ENCODE data around the gene PNRC2. TPM values are rescaled to one million over a fixed set of nuclear protein-coding genes. Genes with fewer than 3 reads are reported as not detected.
"Not testable (repeated sequence)": the region's sequence is repeated elsewhere in the genome, so short reads cannot be mapped to it uniquely, and the experiment has no call there.

PNRC2 gene
- total RNA-seq, 3 donors from 2014 or later: 126 to 163 (median 134) TPM

DNA sequence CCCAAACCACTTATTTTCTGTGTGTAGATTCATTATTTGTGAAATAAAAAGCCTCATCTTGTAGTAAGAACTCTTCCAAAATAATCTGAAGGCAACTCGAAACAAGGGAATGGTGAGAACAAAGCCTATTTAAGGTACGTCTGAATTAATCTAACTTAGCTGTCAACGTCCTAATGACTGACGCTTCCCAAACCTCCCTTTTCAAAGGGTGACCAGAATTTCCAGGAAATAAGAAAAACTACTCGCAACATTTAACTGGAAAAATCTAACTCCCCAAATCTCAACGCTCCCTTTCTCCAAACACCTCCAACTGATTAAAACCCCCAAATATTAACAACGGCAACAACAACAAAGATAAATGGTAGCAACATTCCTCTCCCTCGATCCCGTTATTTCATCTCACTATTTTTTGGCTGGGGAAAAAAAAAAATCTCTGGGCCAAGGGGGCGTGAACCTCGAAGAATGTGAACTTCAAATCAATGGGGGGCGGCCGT lies 19.8 kb downstream of the PNRC2 start:
- no peak for DNase-seq (ENCODE audit: low spot score in 2 of 2)
- TF ChIP-seq, protein P1, sequence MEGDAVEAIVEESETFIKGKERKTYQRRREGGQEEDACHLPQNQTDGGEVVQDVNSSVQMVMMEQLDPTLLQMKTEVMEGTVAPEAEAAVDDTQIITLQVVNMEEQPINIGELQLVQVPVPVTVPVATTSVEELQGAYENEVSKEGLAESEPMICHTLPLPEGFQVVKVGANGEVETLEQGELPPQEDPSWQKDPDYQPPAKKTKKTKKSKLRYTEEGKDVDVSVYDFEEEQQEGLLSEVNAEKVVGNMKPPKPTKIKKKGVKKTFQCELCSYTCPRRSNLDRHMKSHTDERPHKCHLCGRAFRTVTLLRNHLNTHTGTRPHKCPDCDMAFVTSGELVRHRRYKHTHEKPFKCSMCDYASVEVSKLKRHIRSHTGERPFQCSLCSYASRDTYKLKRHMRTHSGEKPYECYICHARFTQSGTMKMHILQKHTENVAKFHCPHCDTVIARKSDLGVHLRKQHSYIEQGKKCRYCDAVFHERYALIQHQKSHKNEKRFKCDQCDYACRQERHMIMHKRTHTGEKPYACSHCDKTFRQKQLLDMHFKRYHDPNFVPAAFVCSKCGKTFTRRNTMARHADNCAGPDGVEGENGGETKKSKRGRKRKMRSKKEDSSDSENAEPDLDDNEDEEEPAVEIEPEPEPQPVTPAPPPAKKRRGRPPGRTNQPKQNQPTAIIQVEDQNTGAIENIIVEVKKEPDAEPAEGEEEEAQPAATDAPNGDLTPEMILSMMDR (IDR thresholded peaks at IDR 0.05): no peak
- TF ChIP-seq POLR2A (IDR thresholded peaks at IDR 0.05): no peak
- no peak for TF ChIP-seq POLR2AphosphoS5 (IDR thresholded peaks at IDR 0.05)
- Histone ChIP-seq H3K4me3 (peak overlapping the region; percentile 84 to 99 (median 94)), H3K9me3 (no peaks in the 10 kb centered on the region), H3K4me1 (peaks cover 0 to 31% of the 10 kb centered on the region in 2 donors), H3K27ac (peak overlapping the region; percentile 98 to 99), H3K36me3 (no peaks in the 10 kb centered on the region), H3K27me3 (no peaks in the 10 kb centered on the region)
- intact Hi-C loops (cut with DNase I; ENCODE audit: low total_unique reads): no loop called here

DNA sequence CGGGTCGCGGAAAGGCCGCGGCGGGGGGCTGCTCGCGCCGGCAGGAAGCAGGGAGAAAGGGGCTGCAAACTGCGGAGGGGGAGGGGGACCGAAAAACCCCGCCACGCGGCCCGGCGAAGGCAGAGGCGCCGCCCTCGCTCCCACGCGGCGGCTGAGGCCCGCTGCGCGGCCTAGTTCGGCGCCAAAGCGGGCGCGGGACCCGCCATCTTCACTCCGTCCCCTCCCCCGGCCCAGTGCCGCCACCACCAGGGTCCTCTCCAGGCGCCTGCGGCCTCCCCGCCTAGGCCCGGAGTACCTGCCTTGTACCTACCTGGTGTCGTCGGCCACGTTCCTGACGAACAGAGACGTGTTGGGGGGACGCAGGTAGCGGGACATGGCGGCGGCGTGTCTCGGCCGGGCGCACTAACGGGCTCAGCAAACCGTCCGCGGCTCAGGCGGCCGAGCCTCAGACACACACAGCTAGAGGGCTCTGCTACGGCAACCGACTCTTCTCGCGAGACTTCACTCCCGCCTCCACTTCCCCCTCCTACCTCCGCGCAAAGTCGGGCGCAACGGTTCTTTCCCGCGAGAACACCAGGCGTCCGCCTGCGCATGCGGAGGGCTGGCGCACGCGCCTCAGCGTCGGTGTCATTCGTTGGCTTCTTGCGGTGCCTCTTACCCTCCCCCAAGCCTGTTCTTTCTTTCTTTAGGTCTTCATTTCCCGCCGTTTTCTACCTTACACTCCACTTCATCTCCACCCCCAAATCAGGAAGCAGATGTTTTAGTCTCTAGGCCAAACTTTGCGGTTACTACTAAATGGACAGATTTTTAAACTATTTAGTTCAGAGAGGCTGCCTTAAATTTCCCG lies 20.5 kb downstream of the PNRC2 start, which contains the start of gene SRSF10:
SRSF10 (minus strand) TSS at position 447 of the 847 bp plus-strand sequence; CDS start at position 375, 72 bp downstream.
- peaks cover 0 to 31% of the 10 kb centered on the region in 2 donors for H3K4me1 ChIP-seq
- H3K9me3 ChIP-seq: no peaks in the 10 kb centered on the region
- H3K27ac ChIP-seq: peak within 1 kb of the TSS; percentile 98 to 99
- peak; percentile 97 to 99 (median 98) for TF ChIP-seq POLR2AphosphoS5 (IDR thresholded peaks at IDR 0.05)
- peak; percentile 98 for TF ChIP-seq POLR2A (IDR thresholded peaks at IDR 0.05)
- TF ChIP-seq, protein P1 (IDR thresholded peaks at IDR 0.05): peak in 2 of 3 donors; percentile 39 to 43
- intact Hi-C loops (cut with DNase I; ENCODE audit: low total_unique reads): loop anchor here (1.0 kb wide), 1 partner anchor 20 kb away; no protein-coding TSS in a partner anchor
- H3K4me3 ChIP-seq: peak within 1 kb of the TSS; percentile 84 to 99 (median 94)
- H3K27me3 ChIP-seq: no peaks in the 10 kb centered on the region
- H3K36me3 ChIP-seq: no peaks in the 10 kb centered on the region
- DNase-seq (ENCODE audit: low spot score in 2 of 2): peak; percentile 97 to 98

GRCh38 chr1:23980728-23981070 lies 21.1 kb downstream of the PNRC2 start:
- Histone ChIP-seq H3K4me3 (peak overlapping the region; percentile 84 to 99 (median 94)), H3K9me3 (no peaks in the 10 kb centered on the region), H3K4me1 (peaks cover 0 to 27% of the 10 kb centered on the region in 2 donors), H3K36me3 (no peaks in the 10 kb centered on the region), H3K27me3 (no peaks in the 10 kb centered on the region), H3K27ac (peak overlapping the region; percentile 98 to 99)
- DNase-seq (ENCODE audit: low spot score in 2 of 2): no peak
- no peak for TF ChIP-seq POLR2AphosphoS5 (IDR thresholded peaks at IDR 0.05)
- TF ChIP-seq, protein P1 (IDR thresholded peaks at IDR 0.05): no peak
- no peak for TF ChIP-seq POLR2A (IDR thresholded peaks at IDR 0.05)
- intact Hi-C loops (cut with DNase I; ENCODE audit: low total_unique reads): loop anchor here (1.0 kb wide), 1 partner anchor 20 kb away; no protein-coding TSS in a partner anchor

- Histone ChIP-seq H3K27ac (peak overlapping the region; percentile 42 to 54), H3K4me1 (no peaks in the 10 kb centered on the region), H3K36me3 (no peaks in the 10 kb centered on the region), H3K4me3 (no peak overlapping the region), H3K27me3 (no peaks in the 10 kb centered on the region), H3K9me3 (no peaks in the 10 kb centered on the region)
- intact Hi-C loops (cut with DNase I; ENCODE audit: low total_unique reads): no loop called here
- DNase-seq (ENCODE audit: low spot score in 2 of 2): no peak
- TF ChIP-seq POLR2A (IDR thresholded peaks at IDR 0.05) (no peak), POLR2AphosphoS5 (IDR thresholded peaks at IDR 0.05) (no peak)
- TF ChIP-seq, protein P1 (IDR thresholded peaks at IDR 0.05): no peak
Observed at GRCh38 chr1:23984417-23985186, 25.0 kb downstream of the PNRC2 start.

DNA sequence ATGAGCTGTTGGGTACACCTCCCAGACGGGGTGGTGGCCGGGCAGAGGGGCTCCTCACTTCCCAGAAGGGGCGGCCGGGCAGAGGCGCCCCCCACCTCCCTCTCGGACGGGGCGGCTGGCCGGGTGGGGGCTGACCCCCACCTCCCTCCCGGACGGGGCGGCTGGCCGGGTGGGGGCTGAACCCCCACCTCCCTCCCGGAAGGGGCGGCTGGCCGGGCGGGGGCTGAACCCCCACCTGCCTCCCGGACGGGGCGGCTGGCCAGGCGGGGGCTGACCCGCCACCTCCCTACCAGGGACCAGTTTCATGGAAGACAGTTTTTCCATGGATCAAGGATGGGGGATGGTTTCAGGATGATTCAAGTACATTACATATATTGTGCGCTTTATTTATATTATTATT lies 27.4 kb downstream of the PNRC2 start:
- H3K27me3 ChIP-seq; H3K4me1 ChIP-seq; H3K27ac ChIP-seq; H3K36me3 ChIP-seq; DNase-seq (ENCODE audit: low spot score in 2 of 2); intact Hi-C loops (cut with DNase I; ENCODE audit: low total_unique reads); H3K9me3 ChIP-seq; H3K4me3 ChIP-seq: not testable (repeated sequence)

All from breast epithelium (tissue), 4 donors.